HEK293 (cell line): ENCODE results near the gene POLK.

Experiments
- CTCF ChIA-PET: fragments of 350-600 bp; formaldehyde crosslinking; extraction: SDS; loops from one replicate; lab custom pipeline; 2021; ENCODE audit warnings: antibody characterized with exemption; lab: Yijun Ruan, JAX
- POLR2A ChIA-PET: fragments of 300-600 bp; formaldehyde crosslinking; extraction: SDS; loops from one replicate; lab custom pipeline; 2020; ENCODE audit warnings: antibody characterized with exemption, inconsistent platforms; lab: Yijun Ruan, JAX
- H3K27ac ChIP-seq: fragments of 200-500 bp; sonication (Bioruptor generic); 2 replicates; pipeline ENCODE4 v1.5.1; 2014; ENCODE audit warnings: low read depth, low read length, control low read depth, inconsistent platforms; ENCODE audit errors: extremely low read depth
- H3K36me3 ChIP-seq, 2 experiments: fragments of 200-500 bp in 1 of 2; sonication (Bioruptor generic) in 1 of 2; 1 replicate in 1 of 2; 2 replicates in 1 of 2; pipeline ENCODE4 v1.5.1; 2014 to 2017; ENCODE audit warnings: inconsistent platforms in 2 of 2, low read length in 2 of 2; ENCODE audit not compliant: control insufficient read depth in 2 of 2, insufficient read depth in 1 of 2
- H3K4me1 ChIP-seq: fragments of 200-500 bp; sonication (Bioruptor generic); 2 replicates; pipeline ENCODE4 v1.5.1; 2014; ENCODE audit warnings: mild to moderate bottlenecking, low read length, inconsistent platforms; ENCODE audit not compliant: control insufficient read depth, insufficient read depth
- H3K4me3 ChIP-seq: 2 replicates; pipeline ENCODE4 v1.5.1; 2011; ENCODE audit warnings: low read depth, mild to moderate bottlenecking, control low read depth, low read length, moderate library complexity
- H3K9me3 ChIP-seq: fragments of 200-500 bp; sonication (Bioruptor generic); 2 replicates; pipeline ENCODE4 v1.5.1; 2014; ENCODE audit warnings: low read depth, low read length, inconsistent platforms; ENCODE audit not compliant: control insufficient read depth, insufficient read depth
- INSM2 ChIP-seq: fragments of 450-650 bp; formaldehyde crosslinking; IDR thresholded peaks from 2 replicates; pipeline ENCODE4 v1.5.1; 2016; ENCODE audit warnings: missing biosample characterization, missing genetic modification characterization
- OSR2 ChIP-seq: fragments of 450-650 bp; formaldehyde crosslinking; IDR thresholded peaks from 2 replicates; pipeline ENCODE4 v1.5.1; 2016; ENCODE audit warnings: missing biosample characterization, missing genetic modification characterization
- OVOL3 ChIP-seq: fragments of 450-650 bp; formaldehyde crosslinking; IDR thresholded peaks from 2 replicates; pipeline ENCODE4 v1.5.1; 2016; ENCODE audit warnings: missing biosample characterization, missing genetic modification characterization
- SETDB1 ChIP-seq: IDR thresholded peaks from one replicate; pipeline ENCODE4 v1.6.1; 2017; ENCODE audit warnings: mild to moderate bottlenecking, low read length, moderate library complexity, mixed read lengths; ENCODE audit not compliant: insufficient read length
- SP7 ChIP-seq: fragments of 450-650 bp; formaldehyde crosslinking; IDR thresholded peaks from 2 replicates; pipeline ENCODE4 v1.5.1; 2016; ENCODE audit warnings: missing biosample characterization, missing genetic modification characterization
- ZFP37 ChIP-seq: fragments of 450-650 bp; formaldehyde crosslinking; IDR thresholded peaks from 2 replicates; pipeline ENCODE4 v1.5.1; 2016; ENCODE audit warnings: missing biosample characterization, missing genetic modification characterization
- ZFP41 ChIP-seq: fragments of 450-650 bp; formaldehyde crosslinking; IDR thresholded peaks from 2 replicates; pipeline ENCODE4 v1.5.1; 2016; ENCODE audit warnings: missing biosample characterization, missing genetic modification characterization, borderline replicate concordance
- ZNF214 ChIP-seq: fragments of 450-650 bp; formaldehyde crosslinking; IDR thresholded peaks from 2 replicates; pipeline ENCODE4 v1.5.1; 2017; ENCODE audit warnings: missing biosample characterization, mild to moderate bottlenecking, missing genetic modification characterization, borderline replicate concordance
- ZNF292 ChIP-seq: fragments of 450-650 bp; formaldehyde crosslinking; IDR thresholded peaks from 2 replicates; pipeline ENCODE4 v1.5.1; 2016; ENCODE audit warnings: low read depth, missing biosample characterization, missing genetic modification characterization, borderline replicate concordance
- ZNF354C ChIP-seq: fragments of 450-650 bp; formaldehyde crosslinking; IDR thresholded peaks from 2 replicates; pipeline ENCODE4 v1.5.1; 2016; ENCODE audit warnings: missing biosample characterization, missing genetic modification characterization, low read depth, borderline replicate concordance
- ZNF366 ChIP-seq: fragments of 450-650 bp; formaldehyde crosslinking; conservative IDR thresholded peaks from 2 replicates; pipeline ENCODE4 v1.5.1; 2016; ENCODE audit warnings: missing biosample characterization, missing genetic modification characterization
- ZNF513 ChIP-seq: fragments of 450-650 bp; IDR thresholded peaks from 2 replicates; pipeline ENCODE4 v1.5.1; 2018; ENCODE audit warnings: missing biosample characterization, missing genetic modification characterization
- ZNF549 ChIP-seq: fragments of 450-650 bp; IDR thresholded peaks from 2 replicates; pipeline ENCODE4 v1.5.1; 2018; ENCODE audit warnings: missing biosample characterization, missing genetic modification characterization, mild to moderate bottlenecking, inconsistent platforms, moderate library complexity
- ZNF621 ChIP-seq: fragments of 450-650 bp; formaldehyde crosslinking; IDR thresholded peaks from 2 replicates; pipeline ENCODE4 v1.5.1; 2017; ENCODE audit warnings: missing biosample characterization, missing genetic modification characterization
- ZNF658 ChIP-seq: fragments of 450-650 bp; formaldehyde crosslinking; IDR thresholded peaks from 2 replicates; pipeline ENCODE4; 2016; ENCODE audit warnings: missing biosample characterization, missing genetic modification characterization
- ZNF670 ChIP-seq: fragments of 450-650 bp; formaldehyde crosslinking; IDR thresholded peaks from 2 replicates; pipeline ENCODE4 v1.5.1; 2016; ENCODE audit warnings: missing biosample characterization, missing genetic modification characterization, low read depth
- ZNF768 ChIP-seq: fragments of 450-650 bp; formaldehyde crosslinking; IDR thresholded peaks from 2 replicates; pipeline ENCODE4 v1.5.1; 2018; ENCODE audit warnings: missing biosample characterization, mild to moderate bottlenecking, missing genetic modification characterization
- ZNF785 ChIP-seq: fragments of 450-650 bp; formaldehyde crosslinking; IDR thresholded peaks from 2 replicates; pipeline ENCODE4 v1.5.1; 2016; ENCODE audit warnings: missing biosample characterization, missing genetic modification characterization
- ZNF830 ChIP-seq: fragments of 450-650 bp; IDR thresholded peaks from 2 replicates; pipeline ENCODE4 v1.5.0; 2018; ENCODE audit warnings: missing biosample characterization, missing genetic modification characterization, low read depth, mild to moderate bottlenecking, moderate library complexity
- TF ChIP-seq, protein P1 (sequence below): fragments of 450-650 bp; formaldehyde crosslinking; IDR thresholded peaks from 2 replicates; pipeline ENCODE4 v1.5.1; 2016; ENCODE audit warnings: missing biosample characterization, missing genetic modification characterization

The POLK gene

DNA sequence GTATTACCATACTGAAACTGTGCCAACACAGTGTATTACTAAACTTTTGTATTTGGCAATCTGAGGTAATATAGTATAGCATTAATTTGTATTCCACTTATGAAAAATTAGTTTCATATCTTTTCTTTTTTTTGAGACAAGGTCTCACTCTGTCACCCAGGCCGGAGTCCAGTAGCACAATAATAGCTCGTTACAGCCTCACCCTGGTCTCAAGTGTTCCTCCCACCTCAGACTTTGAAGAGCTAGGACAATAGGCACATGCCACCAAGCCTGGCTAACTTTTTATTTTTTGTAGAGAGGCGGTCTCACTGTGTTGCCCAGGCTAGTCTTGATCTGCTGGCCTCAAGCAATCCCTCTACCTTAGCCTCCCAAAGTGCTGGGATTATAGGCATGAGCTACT, 36.1 kb downstream of the POLK start (continued):
- TF ChIP-seq, protein P1, sequence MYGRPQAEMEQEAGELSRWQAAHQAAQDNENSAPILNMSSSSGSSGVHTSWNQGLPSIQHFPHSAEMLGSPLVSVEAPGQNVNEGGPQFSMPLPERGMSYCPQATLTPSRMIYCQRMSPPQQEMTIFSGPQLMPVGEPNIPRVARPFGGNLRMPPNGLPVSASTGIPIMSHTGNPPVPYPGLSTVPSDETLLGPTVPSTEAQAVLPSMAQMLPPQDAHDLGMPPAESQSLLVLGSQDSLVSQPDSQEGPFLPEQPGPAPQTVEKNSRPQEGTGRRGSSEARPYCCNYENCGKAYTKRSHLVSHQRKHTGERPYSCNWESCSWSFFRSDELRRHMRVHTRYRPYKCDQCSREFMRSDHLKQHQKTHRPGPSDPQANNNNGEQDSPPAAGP, result no peak
- TF ChIP-seq OSR2 (tag by site-specific recombination) (no peak), SETDB1 (no peak), ZNF768 (tag by site-specific recombination) (no peak)

GRCh38 chr5:75550597-75550996, 38.9 kb downstream of the POLK start:
- peaks cover 9 to 30% of the 10 kb centered on the region in 2 experiments; a peak in 2 of 3 replicates for H3K36me3 ChIP-seq
- TF ChIP-seq ZNF292, result no peak
- TF ChIP-seq OVOL3 (tag by site-specific recombination), result no peak
- no peak for TF ChIP-seq ZNF658 (tag by site-specific recombination)
- no peak for TF ChIP-seq ZFP41 (tag by site-specific recombination)
- no peak for TF ChIP-seq ZNF214 (tag by site-specific recombination)
- no peak for TF ChIP-seq ZNF670 (tag by site-specific recombination)
- no peak for TF ChIP-seq ZNF354C
- no peak for TF ChIP-seq SP7
- TF ChIP-seq ZNF830 (tag by site-specific recombination), result no peak
- no peak for TF ChIP-seq ZNF785
- TF ChIP-seq ZNF549, result no peak
- TF ChIP-seq, all 188 proteins: peak for 0
- ChIA-PET POLR2A (no interaction called here), CTCF (no interaction called here)
- H3K27ac ChIP-seq, result no peak overlapping the region
- H3K9me3 ChIP-seq, result no peaks in the 10 kb centered on the region
- H3K4me1 ChIP-seq, result no peaks in the 10 kb centered on the region
- H3K4me3 ChIP-seq, result no peak overlapping the region

DNA sequence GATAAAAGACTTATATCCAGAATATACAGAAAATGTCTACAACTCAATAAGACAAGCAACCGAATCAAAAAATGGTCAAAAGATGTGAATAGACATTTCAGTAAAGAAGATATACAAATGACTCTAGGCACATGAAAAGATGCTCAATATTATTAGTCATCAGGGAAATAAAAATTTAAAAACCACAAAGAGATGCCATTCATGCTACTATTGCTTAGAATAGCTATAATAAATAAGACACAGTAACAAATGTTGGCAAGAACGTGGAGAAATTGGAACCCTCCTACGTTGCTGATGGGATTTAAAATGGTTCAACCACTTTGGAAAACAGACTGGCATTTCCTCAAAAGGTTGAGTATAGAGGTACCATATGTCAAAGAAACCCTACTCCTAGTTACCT, 39.8 kb downstream of the POLK start:
- Histone ChIP-seq H3K4me3 (no peak overlapping the region), H3K27ac (no peak overlapping the region), H3K4me1 (no peaks in the 10 kb centered on the region), H3K36me3 (peaks cover 9 to 35% of the 10 kb centered on the region in 2 experiments; a peak in 2 of 3 replicates), H3K9me3 (no peaks in the 10 kb centered on the region)
- no peak for TF ChIP-seq SP7
- TF ChIP-seq ZNF621 (tag by site-specific recombination), result no peak
- TF ChIP-seq ZNF785, result no peak
- TF ChIP-seq ZFP37, result no peak
- no peak for TF ChIP-seq INSM2 (tag by site-specific recombination)
- CTCF ChIA-PET, result interaction anchor here (0.9 kb wide), 1 partner anchor 10 kb away, joined by 3 read pairs; no protein-coding TSS in a partner anchor
- POLR2A ChIA-PET, result no interaction called here

DNA sequence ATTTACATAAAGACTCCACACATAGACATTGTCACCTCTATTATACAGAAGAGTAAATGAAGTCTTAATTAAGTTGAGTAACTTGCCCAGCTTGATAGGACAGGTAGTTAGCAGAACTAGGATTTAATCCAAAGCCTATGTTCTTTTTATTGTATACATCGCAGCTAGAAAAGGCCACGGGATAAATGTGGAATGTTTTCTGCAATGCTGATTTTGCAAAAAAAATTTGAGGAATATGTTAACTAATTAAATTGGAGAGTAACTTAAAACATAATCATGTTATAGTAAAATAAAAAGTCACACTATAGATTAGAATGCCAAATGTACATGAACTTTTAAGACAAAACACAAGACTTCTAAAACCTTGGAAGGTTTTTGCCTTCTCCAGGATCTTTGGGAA, 41.1 kb downstream of the POLK start:
- no peaks in the 10 kb centered on the region for H3K9me3 ChIP-seq
- CTCF ChIA-PET, result no interaction called here
- POLR2A ChIA-PET, result no interaction called here
- H3K27ac ChIP-seq, result no peak overlapping the region
- peaks cover 7 to 39% of the 10 kb centered on the region in 2 experiments; a peak in 2 of 3 replicates for H3K36me3 ChIP-seq
- TF ChIP-seq ZNF366 (no peak), ZNF513 (tag by site-specific recombination) (no peak)
- H3K4me1 ChIP-seq, result no peaks in the 10 kb centered on the region
- H3K4me3 ChIP-seq, result no peak overlapping the region
